ENCODE data around the gene PEX7.
A peak's percentile ranks its signal among the peaks of the same experiment; 100 is the strongest.
"Not testable (repeated sequence)": the region's sequence is repeated elsewhere in the genome, so short reads cannot be mapped to it uniquely, and the experiment has no call there.

PEX7 gene

GRCh38 chr6:136822376-136823127, at the start of gene PEX7:
TSS of gene PEX7 (plus strand) at chr6:136822592. CDS start at chr6:136822666, 74 bp downstream.
- peak; percentile 96 for DNase-seq (ENCODE audit: low read depth, low spot score)

GRCh38 chr6:136772685-136773472, 49.5 kb upstream of the PEX7 start:
- DNase-seq (ENCODE audit: low read depth, low spot score) = no peak

GRCh38 chr6:136773473-136773796, 49.0 kb upstream of the PEX7 start:
- DNase-seq (ENCODE audit: low read depth, low spot score) = no peak

- DNase-seq (ENCODE audit: low read depth, low spot score) = peak; percentile 58
These were observed 48.0 kb upstream of the PEX7 start for GRCh38 chr6:136774228-136775041.

- DNase-seq (ENCODE audit: low read depth, low spot score) = no peak
These were observed 47.3 kb upstream of the PEX7 start for GRCh38 chr6:136775081-136775480.

- DNase-seq (ENCODE audit: low read depth, low spot score) = peak; percentile 63
These were observed 46.8 kb upstream of the PEX7 start for GRCh38 chr6:136775548-136775947.

GRCh38 chr6:136777651-136778050, 44.7 kb upstream of the PEX7 start:
- DNase-seq (ENCODE audit: low read depth, low spot score) = no peak

- no peak for DNase-seq (ENCODE audit: low read depth, low spot score)
These were observed 42.7 kb upstream of the PEX7 start for GRCh38 chr6:136779682-136780081.

- no peak for DNase-seq (ENCODE audit: low read depth, low spot score)
These were observed 41.4 kb upstream of the PEX7 start for GRCh38 chr6:136780972-136781371.

- DNase-seq (ENCODE audit: low read depth, low spot score) = no peak
These were observed 40.2 kb upstream of the PEX7 start for GRCh38 chr6:136782021-136782770.

GRCh38 chr6:136783021-136783420, 39.4 kb upstream of the PEX7 start:
- DNase-seq (ENCODE audit: low read depth, low spot score) = no peak

- DNase-seq (ENCODE audit: low read depth, low spot score) = no peak
These were observed 38.7 kb upstream of the PEX7 start for GRCh38 chr6:136783495-136784270.

GRCh38 chr6:136784271-136784664, 38.1 kb upstream of the PEX7 start:
- DNase-seq (ENCODE audit: low read depth, low spot score) = no peak

- DNase-seq (ENCODE audit: low read depth, low spot score) = no peak
These were observed 37.3 kb upstream of the PEX7 start for GRCh38 chr6:136784910-136785746.

GRCh38 chr6:136786658-136787057, 35.7 kb upstream of the PEX7 start:
- no peak for DNase-seq (ENCODE audit: low read depth, low spot score)

GRCh38 chr6:136787726-136788068, 34.7 kb upstream of the PEX7 start:
- no peak for DNase-seq (ENCODE audit: low read depth, low spot score)

- peak; percentile 79 for DNase-seq (ENCODE audit: low read depth, low spot score)
These were observed 34.1 kb upstream of the PEX7 start for GRCh38 chr6:136788069-136788902.

- DNase-seq (ENCODE audit: low read depth, low spot score) = not testable (repeated sequence)
These were observed 33.0 kb upstream of the PEX7 start for GRCh38 chr6:136789440-136789839.
